SK-N-SH treated with all-trans-retinoic acid at 6 μM for 48 hours (cell line): Measurements from ENCODE around the gene RRM1.
A peak's percentile ranks its signal among the peaks of the same experiment; 100 is the strongest.

Experiments
- ATAC-seq: fragments of 200-7000 bp; cut with Tn5 transposase; 3 replicates; pipeline ENCODE4 v1.9.1; 2020; ENCODE audit warnings: mild to moderate bottlenecking, moderate library complexity
- ARNTL ChIP-seq: fragments of 450-650 bp; formaldehyde crosslinking; IDR thresholded peaks from 2 replicates; pipeline ENCODE4 v1.5.0; 2020; ENCODE audit warnings: low read depth, mild to moderate bottlenecking, moderate library complexity, borderline replicate concordance
- BACH2 ChIP-seq: fragments of 250-450 bp; sonication (Bioruptor Pico); IDR thresholded peaks from 2 replicates; pipeline ENCODE4 v1.9.0; 2021; ENCODE audit warnings: mild to moderate bottlenecking, borderline replicate concordance
- CREB5 ChIP-seq: fragments of 250-450 bp; sonication (Bioruptor Pico); IDR thresholded peaks from 2 replicates; pipeline ENCODE4 v1.5.1; 2020; ENCODE audit warnings: low read depth, mild to moderate bottlenecking, moderate library complexity
- CSDC2 ChIP-seq: fragments of 250-450 bp; sonication (Bioruptor Pico); IDR thresholded peaks from 2 replicates; pipeline ENCODE4 v1.5.0; 2020; ENCODE audit warnings: mild to moderate bottlenecking, moderate library complexity
- CSRNP3 ChIP-seq: fragments of 250-450 bp; sonication (Bioruptor Pico); IDR thresholded peaks from 2 replicates; pipeline ENCODE4 v1.5.1; 2021; ENCODE audit warnings: mild to moderate bottlenecking, moderate library complexity
- ESRRG ChIP-seq: fragments of 250-450 bp; sonication (Bioruptor Pico); IDR thresholded peaks from 2 replicates; pipeline ENCODE4 v1.6.1; 2021; ENCODE audit warnings: mild to moderate bottlenecking
- ISL1 ChIP-seq: fragments of 250-450 bp; sonication (Bioruptor Pico); IDR thresholded peaks from 2 replicates; pipeline ENCODE4 v2.1.2; 2022; ENCODE audit warnings: mild to moderate bottlenecking, moderate library complexity
- OSR1 ChIP-seq: fragments of 250-450 bp; sonication (Bioruptor Pico); IDR thresholded peaks from 2 replicates; pipeline ENCODE4 v1.8.0; 2022; ENCODE audit warnings: moderate library complexity, mild to moderate bottlenecking, inconsistent platforms
- PATZ1 ChIP-seq: fragments of 250-450 bp; sonication (Bioruptor Pico); IDR thresholded peaks from 2 replicates; pipeline ENCODE4 v1.8.0; 2020; ENCODE audit warnings: mild to moderate bottlenecking, moderate library complexity, borderline replicate concordance
- POU6F1 ChIP-seq: fragments of 250-450 bp; sonication (Bioruptor Pico); IDR thresholded peaks from 2 replicates; pipeline ENCODE4 v1.8.0; 2021; ENCODE audit warnings: low read depth, mild to moderate bottlenecking, moderate library complexity, borderline replicate concordance
- PPARA ChIP-seq: fragments of 250-450 bp; sonication (Bioruptor Pico); IDR thresholded peaks from 2 replicates; pipeline ENCODE4 v1.5.0; 2020; ENCODE audit warnings: mild to moderate bottlenecking, borderline replicate concordance
- RARB ChIP-seq: fragments of 250-450 bp; sonication (Bioruptor Pico); IDR thresholded peaks from 2 replicates; pipeline ENCODE4 v1.8.0; 2021; ENCODE audit warnings: mild to moderate bottlenecking, moderate library complexity
- SNAI2 ChIP-seq: fragments of 250-450 bp; sonication (Bioruptor Pico); IDR thresholded peaks from 2 replicates; pipeline ENCODE4 v1.5.0; 2020; ENCODE audit warnings: mild to moderate bottlenecking, moderate library complexity
- TCF4 ChIP-seq: fragments of 250-450 bp; sonication (Bioruptor Pico); IDR thresholded peaks from 2 replicates; pipeline ENCODE4 v1.8.0; 2021; ENCODE audit warnings: mild to moderate bottlenecking, moderate library complexity, borderline replicate concordance
- TOX ChIP-seq: fragments of 250-450 bp; sonication (Bioruptor Pico); IDR thresholded peaks from 2 replicates; pipeline ENCODE4 v1.8.0; 2021; ENCODE audit warnings: mild to moderate bottlenecking, moderate library complexity, borderline replicate concordance
- TSHZ2 ChIP-seq: fragments of 250-450 bp; sonication (Bioruptor Pico); IDR thresholded peaks from 2 replicates; pipeline ENCODE4 v1.5.0; 2020; ENCODE audit warnings: mild to moderate bottlenecking, moderate library complexity
- ZC3H10 ChIP-seq: fragments of 250-450 bp; sonication (Bioruptor Pico); IDR thresholded peaks from 2 replicates; pipeline ENCODE4 v1.5.1; 2021; ENCODE audit warnings: mild to moderate bottlenecking, moderate library complexity
- ZFP3 ChIP-seq: fragments of 250-450 bp; sonication (Bioruptor Pico); IDR thresholded peaks from 2 replicates; pipeline ENCODE4 v1.5.0; 2020; ENCODE audit warnings: mild to moderate bottlenecking, moderate library complexity

RRM1 gene

GRCh38 chr11:4094348-4095291 is at the start of gene RRM1:
Gene RRM1 (plus strand): TSS chr11:4094799. CDS start chr11:4095013, 214 bp downstream.
- ATAC-seq, result peak; percentile 99

GRCh38 chr11:4044976-4045646 is 49.5 kb upstream of the RRM1 start:
- ATAC-seq, result peak; percentile 74
- TF ChIP-seq ARNTL (CRISPR knock-in tag) (no peak), RARB (CRISPR knock-in tag) (no peak), CSRNP3 (no peak)

More at GRCh38 chr11:4094348-4095291, at the start of gene RRM1:
- no peak for TF ChIP-seq ZC3H10 (CRISPR knock-in tag)
- no peak for TF ChIP-seq RARB (CRISPR knock-in tag)
- peak; percentile 37; the same call in 1 of the 2 replicates for TF ChIP-seq CSDC2 (CRISPR knock-in tag)
- no peak for TF ChIP-seq ISL1
- TF ChIP-seq ZFP3 (CRISPR knock-in tag), result peak; percentile 89
- TF ChIP-seq TSHZ2 (CRISPR knock-in tag), result peak; percentile 74; the same call in 1 of the 2 replicates
- no peak for TF ChIP-seq TCF4
- TF ChIP-seq OSR1 (CRISPR knock-in tag), result peak; percentile 60; the same call in 1 of the 2 replicates
- TF ChIP-seq SNAI2, result no peak; the same call in 1 of the 2 replicates
- TF ChIP-seq PATZ1 (CRISPR knock-in tag), result no peak

- TF ChIP-seq TOX (CRISPR knock-in tag) (no peak), ESRRG (CRISPR knock-in tag) (no peak), POU6F1 (CRISPR knock-in tag) (no peak), BACH2 (CRISPR knock-in tag) (no peak), ISL1 (no peak), CREB5 (CRISPR knock-in tag) (no peak), PPARA (CRISPR knock-in tag) (no peak), RARB (CRISPR knock-in tag) (no peak), ARNTL (CRISPR knock-in tag) (no peak), TCF4 (no peak), PATZ1 (CRISPR knock-in tag) (no peak)
- no peak for ATAC-seq
Measured at GRCh38 chr11:4048340-4048739, 46.3 kb upstream of the RRM1 start.
